Kidney (tissue), 14 donors: ENCODE results near the gene C5orf63. TPM values are rescaled to one million over a fixed set of nuclear protein-coding genes. Genes with fewer than 3 reads are reported as not detected.

Experiments used
- DNase-seq, 5 donors: peaks; one replicate each; pipeline ENCODE4 v3.0.0-alpha.2; 2013 to 2020
- FAIRE-seq: peaks from 2 replicates; lab custom pipeline; 2012; peaks lifted over from hg19 to GRCh38; lab: Jason Lieb, UNC
- H3K27ac ChIP-seq, 2 donors: one replicate each; pipeline ENCODE4 v1.7.0; 2013; ENCODE audit warnings: low read depth in 2 of 2, low read length in 2 of 2, inconsistent platforms in 1 of 2
- H3K27me3 ChIP-seq: one replicate; pipeline ENCODE4 v1.7.1; 2013; ENCODE audit warnings: low read length, inconsistent platforms; ENCODE audit not compliant: control insufficient read depth, insufficient read depth
- H3K36me3 ChIP-seq, 3 donors: one replicate each; pipeline versions ENCODE4 v1.7.0 to v1.7.1; 2013; ENCODE audit warnings: low read length in 3 of 3, control low read depth in 1 of 3, inconsistent platforms in 1 of 3; ENCODE audit not compliant: insufficient read depth in 3 of 3, control insufficient read depth in 2 of 3
- H3K4me1 ChIP-seq, 3 donors: one replicate each; pipeline versions ENCODE4 v1.7.0 to v1.7.1; 2013; ENCODE audit warnings: low read length in 3 of 3, inconsistent platforms in 1 of 3, low read depth in 1 of 3; ENCODE audit not compliant: control insufficient read depth in 2 of 3, insufficient read depth in 2 of 3
- H3K4me3 ChIP-seq, 3 donors: one replicate each; pipeline versions ENCODE4 v1.7.0 to v1.8.1; 2013; ENCODE audit warnings: low read length in 3 of 3, control low read depth in 1 of 3, inconsistent platforms in 1 of 3
- H3K9ac ChIP-seq, 3 donors: one replicate each; pipeline versions ENCODE4 v1.7.0 to v1.7.1; 2013; ENCODE audit warnings: low read length in 3 of 3, control low read depth in 1 of 3, inconsistent platforms in 1 of 3
- H3K9me3 ChIP-seq, 3 donors: one replicate each; pipeline versions ENCODE4 v1.7.0 to v1.7.1; 2013; ENCODE audit warnings: low read length in 3 of 3, control low read depth in 1 of 3, inconsistent platforms in 1 of 3; ENCODE audit not compliant: control insufficient read depth in 2 of 3, insufficient read depth in 1 of 3
- CTCF ChIP-seq: IDR thresholded peaks from 3 replicates; pipeline ENCODE4 v1.5.1; 2012; ENCODE audit warnings: mild to moderate bottlenecking, moderate library complexity, borderline replicate concordance; ENCODE audit not compliant: insufficient read depth; ENCODE audit errors: extremely low read depth
- intact Hi-C: fragments of 100-400 bp; cut with DNase I; formaldehyde crosslinking; loops from one replicate; pipeline ENCODE4 v1.11.1; 2022
- polyA plus RNA-seq: library from polyadenylated mRNA; stranded (reverse); fragments of 350-450 nt; fragmentation: Illumina TruSeq; extraction: RNeasy Lipid Tissue Mini Kit (QIAGEN cat#74804); gene quantifications from one replicate; pipeline ENCODE4 v1.2.3, GENCODE V29; 2014; ENCODE audit warnings: low read depth, low replicate concordance; ENCODE audit not compliant: insufficient read depth
- total RNA-seq: library from RNA; stranded (reverse); fragmentation: NEBNext Ultra II Directional; extraction: Animal tissue kit (Norgen Biotek cat#: 25700); gene quantifications from one replicate; pipeline ENCODE4 v1.2.1, GENCODE V29; 2021
- donor health status: control.
- donor health status: control.
- donor health status: control.
- donor health status: control.
- donor health status: control.
- donor health status: DM: yes; HTN: yes; CAD: no.
- donor health status: Normal renal cell carcinoma (clear cell type).

Gene C5orf63
- total and polyA plus RNA-seq, 2 donors from 2014 or later, result 5.8 to 8.5 TPM

- H3K27ac ChIP-seq, result no peak overlapping the region
- H3K36me3 ChIP-seq, result no peaks in the 10 kb centered on the region
- H3K9ac ChIP-seq, result no peak overlapping the region
- DNase-seq (no peak), FAIRE-seq (no peak)
- H3K9me3 ChIP-seq, result no peaks in the 10 kb centered on the region
- no peaks in the 10 kb centered on the region for H3K27me3 ChIP-seq
- intact Hi-C loops, result no loop called here
- H3K4me1 ChIP-seq, result no peaks in the 10 kb centered on the region
- no peak for TF ChIP-seq CTCF
- no peak overlapping the region for H3K4me3 ChIP-seq
Measured at GRCh38 chr5:127089191-127089590, 15.9 kb upstream of the C5orf63 start.

GRCh38 chr5:127088251-127088650 is 14.9 kb upstream of the C5orf63 start:
- DNase-seq (no peak), FAIRE-seq (no peak)
- Histone ChIP-seq H3K36me3 (no peaks in the 10 kb centered on the region), H3K27ac (no peak overlapping the region), H3K27me3 (no peaks in the 10 kb centered on the region), H3K4me3 (no peak overlapping the region), H3K9ac (no peak overlapping the region), H3K4me1 (no peaks in the 10 kb centered on the region), H3K9me3 (no peaks in the 10 kb centered on the region)
- TF ChIP-seq CTCF, result no peak
- intact Hi-C loops, result no loop called here

GRCh38 chr5:127086589-127086988 is 13.3 kb upstream of the C5orf63 start:
- no peaks in the 10 kb centered on the region for H3K36me3 ChIP-seq
- H3K4me3 ChIP-seq, result no peak overlapping the region
- intact Hi-C loops, result no loop called here
- TF ChIP-seq CTCF, result no peak
- H3K9me3 ChIP-seq, result no peaks in the 10 kb centered on the region
- DNase-seq (no peak), FAIRE-seq (no peak)
- no peak overlapping the region for H3K9ac ChIP-seq
- H3K4me1 ChIP-seq, result no peaks in the 10 kb centered on the region
- H3K27me3 ChIP-seq, result no peaks in the 10 kb centered on the region
- H3K27ac ChIP-seq, result no peak overlapping the region

GRCh38 chr5:127085796-127086195 is 12.5 kb upstream of the C5orf63 start:
- H3K4me1 ChIP-seq, result no peaks in the 10 kb centered on the region
- H3K9me3 ChIP-seq, result no peaks in the 10 kb centered on the region
- H3K4me3 ChIP-seq, result no peak overlapping the region
- no peak for TF ChIP-seq CTCF
- H3K27ac ChIP-seq, result no peak overlapping the region
- H3K9ac ChIP-seq, result no peak overlapping the region
- DNase-seq, result no peak
- H3K36me3 ChIP-seq, result no peaks in the 10 kb centered on the region
- FAIRE-seq, result no peak
- no peaks in the 10 kb centered on the region for H3K27me3 ChIP-seq
- intact Hi-C loops, result no loop called here
